Neural cell (in vitro differentiated cells): ENCODE measurements around the gene PLXNA2. TPM values are rescaled to one million over a fixed set of nuclear protein-coding genes. Genes with fewer than 3 reads are reported as not detected.

Experiments
- H2AFZ ChIP-seq: fragments of 200-600, 300-800 bp; sonication (generic), shearing (Covaris generic); 2 replicates; pipeline ENCODE4 v1.6.0; 2014; ENCODE audit warnings: low read depth, mild to moderate bottlenecking, antibody characterized with exemption, low read length, moderate library complexity
- H3F3A ChIP-seq: fragments of 200-600 bp; shearing (Covaris generic); 2 replicates; pipeline ENCODE4 v1.6.1; 2016; ENCODE audit warnings: mild to moderate bottlenecking, moderate library complexity, mixed read lengths, antibody characterized with exemption, low read length; ENCODE audit not compliant: insufficient read depth, poor library complexity, severe bottlenecking
- H3K27ac ChIP-seq: fragments of 200-600, 300-800 bp; sonication (generic), shearing (Covaris generic); 2 replicates; pipeline ENCODE4 v1.5.1; 2014; ENCODE audit warnings: mild to moderate bottlenecking, low read length, moderate library complexity
- H3K27me3 ChIP-seq: fragments of 300-800, 200-600 bp; sonication (generic), shearing (Covaris generic); 2 replicates; pipeline ENCODE4 v1.6.0; 2014; ENCODE audit warnings: mild to moderate bottlenecking, low read depth, low read length, moderate library complexity; ENCODE audit not compliant: insufficient read depth
- H3K36me3 ChIP-seq: fragments of 300-800, 200-600 bp; sonication (generic), shearing (Covaris generic); 2 replicates; pipeline ENCODE4 v1.5.1; 2014; ENCODE audit warnings: mild to moderate bottlenecking, antibody characterized with exemption, low read length, moderate library complexity; ENCODE audit not compliant: insufficient read depth
- H3K4me2 ChIP-seq: fragments of 300-800, 200-600 bp; sonication (generic), shearing (Covaris generic); 2 replicates; pipeline ENCODE4 v1.6.0; 2014; ENCODE audit warnings: mild to moderate bottlenecking, low read length
- H3K4me3 ChIP-seq: fragments of 300-800, 200-600 bp; sonication (generic), shearing (Covaris generic); 2 replicates; pipeline ENCODE4 v1.5.1; 2014; ENCODE audit warnings: mild to moderate bottlenecking, low read length, moderate library complexity
- H3K79me2 ChIP-seq: fragments of 200-600 bp; shearing (Covaris generic); replicated peaks from 2 replicates; pipeline ENCODE4 v1.6.0; 2014; ENCODE audit warnings: mild to moderate bottlenecking, low read length, moderate library complexity; ENCODE audit not compliant: insufficient read depth
- H3K9ac ChIP-seq: fragments of 300-800, 200-600 bp; sonication (generic), shearing (Covaris generic); 2 replicates; pipeline ENCODE4 v1.6.1; 2016; ENCODE audit warnings: mild to moderate bottlenecking, low read length, mixed read lengths
- H3K9me2 ChIP-seq: fragments of 200-600 bp; shearing (Covaris generic); 2 replicates; pipeline ENCODE4 v1.6.1; 2016; ENCODE audit warnings: mild to moderate bottlenecking, low read length, mixed read lengths; ENCODE audit not compliant: insufficient read depth
- H3K9me3 ChIP-seq: fragments of 200-600, 300-800 bp; sonication (generic), shearing (Covaris generic); 2 replicates; pipeline ENCODE4 v1.6.1; 2016; ENCODE audit warnings: mild to moderate bottlenecking, mixed run types, low read length, moderate library complexity, mixed read lengths
- H4K20me1 ChIP-seq: fragments of 200-600 bp; shearing (Covaris generic); 2 replicates; pipeline ENCODE4 v1.6.1; 2016; ENCODE audit warnings: mild to moderate bottlenecking, mixed run types; ENCODE audit not compliant: insufficient read depth
- EP300 ChIP-seq: fragments of 450-650 bp; conservative IDR thresholded peaks from 2 replicates; pipeline ENCODE4 v1.6.1; 2014; ENCODE audit warnings: antibody characterized with exemption, mild to moderate bottlenecking, moderate library complexity; ENCODE audit not compliant: poor library complexity, severe bottlenecking
- EZH2 ChIP-seq: fragments of 200-600, 300-800 bp; shearing (Covaris generic), sonication (generic); IDR thresholded peaks from 2 replicates; pipeline ENCODE4 v1.6.1; 2014; ENCODE audit warnings: antibody characterized with exemption, low read length, borderline replicate concordance, mild to moderate bottlenecking; ENCODE audit not compliant: insufficient read depth, poor library complexity, severe bottlenecking
- MXI1 ChIP-seq: fragments of 450-650 bp; conservative IDR thresholded peaks from 2 replicates; pipeline ENCODE4 v1.6.1; 2014; ENCODE audit warnings: antibody characterized with exemption, mild to moderate bottlenecking; ENCODE audit not compliant: poor library complexity, severe bottlenecking
- POLR2AphosphoS5 ChIP-seq: IDR thresholded peaks from 2 replicates; pipeline ENCODE4 v1.6.1; 2012
- RAD21 ChIP-seq: fragments of 450-650 bp; conservative IDR thresholded peaks from 2 replicates; pipeline ENCODE4 v1.6.1; 2014; ENCODE audit warnings: antibody characterized with exemption, mild to moderate bottlenecking, moderate library complexity
- SMC3 ChIP-seq: fragments of 450-650 bp; conservative IDR thresholded peaks from 2 replicates; pipeline ENCODE4 v1.6.1; 2014; ENCODE audit warnings: antibody characterized with exemption, mild to moderate bottlenecking, moderate library complexity; ENCODE audit not compliant: poor library complexity
- TAF1 ChIP-seq: IDR thresholded peaks from 2 replicates; pipeline ENCODE4 v1.6.1; 2012; ENCODE audit warnings: low read depth
- polyA plus RNA-seq: library from polyadenylated mRNA; depleted of rRNA; stranded (reverse); fragments of >200 nt; gene quantifications from 2 replicates; pipeline ENCODE4 v1.2.3, GENCODE V29; 2014
- TF ChIP-seq, protein P1 (sequence below): fragments of 450-650 bp; IDR thresholded peaks from 2 replicates; pipeline ENCODE4 v1.5.1; 2014; ENCODE audit warnings: antibody characterized with exemption, mild to moderate bottlenecking, moderate library complexity; ENCODE audit not compliant: poor library complexity, severe bottlenecking
- TF ChIP-seq, protein P2 (sequence below): IDR thresholded peaks from 2 replicates; pipeline ENCODE4 v1.6.1; 2012; ENCODE audit warnings: borderline replicate concordance

The PLXNA2 gene
- polyA plus RNA-seq, 1 donor from 2014 or later, result 30.6 TPM

DNA sequence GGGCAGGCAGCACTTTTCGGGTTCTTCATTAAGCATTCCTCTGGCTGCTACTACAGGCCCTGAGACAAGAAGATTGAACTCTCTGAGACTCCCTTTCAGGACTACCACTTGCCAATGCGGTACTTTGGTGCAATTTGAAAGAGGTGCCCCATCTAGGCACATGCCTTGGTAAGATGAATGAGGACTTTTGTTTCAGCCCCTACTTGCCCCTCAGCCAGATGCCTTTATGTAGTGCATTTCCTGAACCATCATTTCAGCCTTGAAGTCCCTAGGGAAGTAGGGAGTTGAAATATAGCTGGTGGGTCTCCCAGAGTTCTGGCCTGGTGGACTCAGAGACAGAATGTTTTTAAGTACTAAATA lies 123.8 kb downstream of the PLXNA2 start:
- Histone ChIP-seq H3K4me2 (no peak overlapping the region), H3K4me3 (no peak overlapping the region)

DNA sequence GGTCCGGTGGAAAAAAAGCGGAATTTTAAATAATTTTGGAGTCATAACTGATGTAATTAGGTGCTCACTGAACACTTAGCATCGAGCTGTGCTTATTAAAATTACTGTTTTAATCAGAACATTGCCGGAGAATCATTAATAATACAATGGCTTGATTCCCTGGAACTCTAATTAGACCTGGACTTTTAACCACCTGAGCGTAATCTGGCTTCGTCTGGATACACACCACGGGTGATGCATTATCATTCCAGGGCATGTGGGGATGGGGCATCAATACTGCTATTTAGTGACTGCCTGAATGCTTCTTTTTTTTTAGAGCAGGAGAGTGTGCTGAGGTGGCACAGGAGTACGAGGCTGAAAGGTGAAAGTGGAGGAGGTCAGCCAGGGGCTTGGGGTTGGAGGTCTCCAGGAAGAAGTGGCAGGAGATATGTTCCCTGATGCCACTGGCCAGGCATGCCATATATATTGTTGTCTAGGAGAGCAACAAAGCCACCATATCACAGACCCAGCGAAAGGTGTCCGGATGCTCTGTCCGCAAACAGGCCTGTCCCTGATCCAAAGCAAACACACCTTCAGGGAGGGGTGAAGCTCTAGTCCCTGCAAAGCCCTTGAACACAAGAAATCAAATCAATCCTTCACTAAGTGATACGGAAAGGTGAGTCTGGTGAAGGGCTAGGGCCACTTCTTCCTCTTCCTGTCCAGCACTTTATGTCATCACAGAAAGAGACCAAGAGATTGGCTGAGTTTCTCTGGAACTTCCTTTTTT lies 125.2 kb downstream of the PLXNA2 start:
- TF ChIP-seq, protein P1, sequence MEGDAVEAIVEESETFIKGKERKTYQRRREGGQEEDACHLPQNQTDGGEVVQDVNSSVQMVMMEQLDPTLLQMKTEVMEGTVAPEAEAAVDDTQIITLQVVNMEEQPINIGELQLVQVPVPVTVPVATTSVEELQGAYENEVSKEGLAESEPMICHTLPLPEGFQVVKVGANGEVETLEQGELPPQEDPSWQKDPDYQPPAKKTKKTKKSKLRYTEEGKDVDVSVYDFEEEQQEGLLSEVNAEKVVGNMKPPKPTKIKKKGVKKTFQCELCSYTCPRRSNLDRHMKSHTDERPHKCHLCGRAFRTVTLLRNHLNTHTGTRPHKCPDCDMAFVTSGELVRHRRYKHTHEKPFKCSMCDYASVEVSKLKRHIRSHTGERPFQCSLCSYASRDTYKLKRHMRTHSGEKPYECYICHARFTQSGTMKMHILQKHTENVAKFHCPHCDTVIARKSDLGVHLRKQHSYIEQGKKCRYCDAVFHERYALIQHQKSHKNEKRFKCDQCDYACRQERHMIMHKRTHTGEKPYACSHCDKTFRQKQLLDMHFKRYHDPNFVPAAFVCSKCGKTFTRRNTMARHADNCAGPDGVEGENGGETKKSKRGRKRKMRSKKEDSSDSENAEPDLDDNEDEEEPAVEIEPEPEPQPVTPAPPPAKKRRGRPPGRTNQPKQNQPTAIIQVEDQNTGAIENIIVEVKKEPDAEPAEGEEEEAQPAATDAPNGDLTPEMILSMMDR, result no peak
- TF ChIP-seq EZH2 (no peak), MXI1 (no peak), TAF1 (no peak), RAD21 (no peak), SMC3 (no peak), EP300 (no peak), POLR2AphosphoS5 (no peak)
- TF ChIP-seq, protein P2, sequence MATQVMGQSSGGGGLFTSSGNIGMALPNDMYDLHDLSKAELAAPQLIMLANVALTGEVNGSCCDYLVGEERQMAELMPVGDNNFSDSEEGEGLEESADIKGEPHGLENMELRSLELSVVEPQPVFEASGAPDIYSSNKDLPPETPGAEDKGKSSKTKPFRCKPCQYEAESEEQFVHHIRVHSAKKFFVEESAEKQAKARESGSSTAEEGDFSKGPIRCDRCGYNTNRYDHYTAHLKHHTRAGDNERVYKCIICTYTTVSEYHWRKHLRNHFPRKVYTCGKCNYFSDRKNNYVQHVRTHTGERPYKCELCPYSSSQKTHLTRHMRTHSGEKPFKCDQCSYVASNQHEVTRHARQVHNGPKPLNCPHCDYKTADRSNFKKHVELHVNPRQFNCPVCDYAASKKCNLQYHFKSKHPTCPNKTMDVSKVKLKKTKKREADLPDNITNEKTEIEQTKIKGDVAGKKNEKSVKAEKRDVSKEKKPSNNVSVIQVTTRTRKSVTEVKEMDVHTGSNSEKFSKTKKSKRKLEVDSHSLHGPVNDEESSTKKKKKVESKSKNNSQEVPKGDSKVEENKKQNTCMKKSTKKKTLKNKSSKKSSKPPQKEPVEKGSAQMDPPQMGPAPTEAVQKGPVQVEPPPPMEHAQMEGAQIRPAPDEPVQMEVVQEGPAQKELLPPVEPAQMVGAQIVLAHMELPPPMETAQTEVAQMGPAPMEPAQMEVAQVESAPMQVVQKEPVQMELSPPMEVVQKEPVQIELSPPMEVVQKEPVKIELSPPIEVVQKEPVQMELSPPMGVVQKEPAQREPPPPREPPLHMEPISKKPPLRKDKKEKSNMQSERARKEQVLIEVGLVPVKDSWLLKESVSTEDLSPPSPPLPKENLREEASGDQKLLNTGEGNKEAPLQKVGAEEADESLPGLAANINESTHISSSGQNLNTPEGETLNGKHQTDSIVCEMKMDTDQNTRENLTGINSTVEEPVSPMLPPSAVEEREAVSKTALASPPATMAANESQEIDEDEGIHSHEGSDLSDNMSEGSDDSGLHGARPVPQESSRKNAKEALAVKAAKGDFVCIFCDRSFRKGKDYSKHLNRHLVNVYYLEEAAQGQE, result no peak
- H3K4me3 ChIP-seq, result no peak overlapping the region
- H2AFZ ChIP-seq, result no peak overlapping the region
- no peaks in the 10 kb centered on the region for H3K27me3 ChIP-seq
- no peaks in the 10 kb centered on the region for H3K9me3 ChIP-seq
- H3K27ac ChIP-seq, result no peak overlapping the region
- no peaks in the 10 kb centered on the region for H3F3A ChIP-seq
- no peaks in the 10 kb centered on the region for H3K9me2 ChIP-seq
- no peak overlapping the region for H3K9ac ChIP-seq
- no peaks in the 10 kb centered on the region for H3K79me2 ChIP-seq
- H3K4me2 ChIP-seq, result no peak overlapping the region
- no peaks in the 10 kb centered on the region for H3K36me3 ChIP-seq
- no peaks in the 10 kb centered on the region for H4K20me1 ChIP-seq

More for the DNA sequence above, 123.8 kb downstream of the PLXNA2 start:
- Histone ChIP-seq H3K27me3 (no peaks in the 10 kb centered on the region), H3K27ac (no peak overlapping the region), H3K9me2 (no peaks in the 10 kb centered on the region), H2AFZ (no peak overlapping the region), H3F3A (no peaks in the 10 kb centered on the region), H4K20me1 (no peaks in the 10 kb centered on the region), H3K36me3 (no peaks in the 10 kb centered on the region), H3K9me3 (no peaks in the 10 kb centered on the region), H3K79me2 (no peaks in the 10 kb centered on the region), H3K9ac (no peak overlapping the region)
- TF ChIP-seq POLR2AphosphoS5 (no peak), EZH2 (no peak), RAD21 (no peak), MXI1 (no peak), EP300 (no peak), TAF1 (no peak), SMC3 (no peak)
- TF ChIP-seq, protein P1, result no peak
- TF ChIP-seq, protein P2, result no peak
